ENCODE results near the gene UBE2E2. TPM values are rescaled to one million over a fixed set of nuclear protein-coding genes. Genes with fewer than 3 reads are reported as not detected.

UBE2E2 gene
- polyA plus RNA-seq, 2 donors: 16.6 to 21.0 TPM

- Histone ChIP-seq H3K27ac (ENCODE audit: low read depth in 2 of 2, low read length in 1 of 2) (no peak overlapping the region), H3K36me3 (ENCODE audit: control insufficient read depth in 2 of 2, insufficient read depth in 2 of 2, low read length in 1 of 2) (no peaks in the 10 kb centered on the region), H3K9me3 (ENCODE audit: control insufficient read depth in 2 of 2, insufficient read depth in 1 of 2, low read depth in 1 of 2, low read length in 1 of 2) (no peaks in the 10 kb centered on the region), H3K27me3 (ENCODE audit: control insufficient read depth in 1 of 2, insufficient read depth in 2 of 2, low read length in 2 of 2) (no peaks in the 10 kb centered on the region), H3K4me3 (ENCODE audit: low read depth in 1 of 2, low read length in 2 of 2) (no peak overlapping the region), H3K4me1 (ENCODE audit: control insufficient read depth in 2 of 2, insufficient read depth in 2 of 2, low read length in 1 of 2) (no peaks in the 10 kb centered on the region)
- WGBS, 2 donors: 72 to 79% methylated on average over 3 of the region's 3 CpGs
These were observed 109.7 kb downstream of the UBE2E2 start for GRCh38 chr3:23312866-23313265.

DNA sequence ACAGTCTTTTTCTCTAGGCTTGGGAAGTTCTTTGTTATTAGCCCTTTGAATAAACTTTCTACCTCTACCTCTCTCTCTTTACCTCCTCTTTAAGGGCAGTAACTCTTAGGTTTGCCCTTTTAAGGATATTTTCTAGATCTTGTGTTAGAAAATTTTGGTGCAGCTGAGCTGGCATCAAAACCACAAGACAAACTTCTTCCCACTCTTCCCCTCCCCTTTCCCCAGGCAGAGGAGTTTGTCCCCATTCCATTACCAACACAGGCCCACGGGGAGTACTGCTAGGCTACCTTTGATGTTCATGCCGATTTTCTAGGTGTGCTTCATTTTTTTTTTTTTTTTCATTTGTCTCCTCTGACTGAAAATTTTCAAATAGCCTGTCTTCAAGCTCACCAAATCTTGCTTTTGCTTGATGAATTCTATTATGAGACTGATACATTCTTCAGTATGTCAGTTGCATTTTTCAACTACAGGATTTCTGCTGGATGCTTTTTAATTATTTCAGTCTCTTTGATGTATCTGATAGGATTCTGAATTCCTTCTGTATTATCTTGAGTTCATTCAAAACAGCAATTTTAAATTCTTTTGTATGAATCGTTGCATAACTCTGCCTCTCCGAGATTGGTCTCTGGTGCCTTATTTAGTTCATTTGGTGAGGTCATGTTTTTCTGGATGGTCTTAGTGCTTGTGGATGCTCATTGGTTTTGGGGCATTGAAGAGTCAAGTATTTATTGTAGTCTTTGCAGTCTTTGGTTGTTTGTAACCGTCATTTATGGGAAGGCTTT lies 112.0 kb downstream of the UBE2E2 start:
- Histone ChIP-seq H3K27me3 (ENCODE audit: control insufficient read depth in 1 of 2, insufficient read depth in 2 of 2, low read length in 2 of 2) (no peaks in the 10 kb centered on the region), H3K36me3 (ENCODE audit: control insufficient read depth in 2 of 2, insufficient read depth in 2 of 2, low read length in 1 of 2) (no peaks in the 10 kb centered on the region), H3K27ac (ENCODE audit: low read depth in 2 of 2, low read length in 1 of 2) (no peak overlapping the region), H3K9me3 (ENCODE audit: control insufficient read depth in 2 of 2, insufficient read depth in 1 of 2, low read depth in 1 of 2, low read length in 1 of 2) (no peaks in the 10 kb centered on the region), H3K4me3 (ENCODE audit: low read depth in 1 of 2, low read length in 2 of 2) (no peak overlapping the region), H3K4me1 (ENCODE audit: control insufficient read depth in 2 of 2, insufficient read depth in 2 of 2, low read length in 1 of 2) (no peaks in the 10 kb centered on the region)
- 63 to 76% methylated on average over 5 of the region's 5 CpGs for WGBS, 2 donors

DNA sequence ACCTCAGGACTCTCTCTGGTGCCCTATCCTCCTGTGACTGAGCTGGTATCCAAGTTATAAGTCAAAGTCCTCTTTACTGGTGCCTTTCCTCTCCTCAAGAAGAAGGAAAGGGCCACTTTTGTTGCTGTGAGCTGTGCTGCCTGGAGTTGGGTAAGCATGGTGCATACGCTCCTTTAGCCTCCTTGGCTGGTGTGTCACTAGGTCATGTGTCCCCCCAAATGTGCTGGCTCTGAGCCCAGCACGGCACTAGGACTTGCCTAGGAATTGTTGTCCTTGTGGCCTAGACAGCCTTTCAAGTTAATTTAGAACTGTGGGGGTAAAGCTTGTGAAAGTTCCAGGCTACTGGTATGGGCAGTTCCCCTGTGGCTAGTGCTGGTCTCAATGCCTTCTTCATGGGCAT lies 113.8 kb downstream of the UBE2E2 start:
- peaks cover 0 to 2% of the 10 kb centered on the region in 2 donors for H3K4me1 ChIP-seq (ENCODE audit: control insufficient read depth in 2 of 2, insufficient read depth in 2 of 2, low read length in 1 of 2)
- no peaks in the 10 kb centered on the region for H3K36me3 ChIP-seq (ENCODE audit: control insufficient read depth in 2 of 2, insufficient read depth in 2 of 2, low read length in 1 of 2)
- H3K4me3 ChIP-seq (ENCODE audit: low read depth in 1 of 2, low read length in 2 of 2): no peak overlapping the region
- H3K27me3 ChIP-seq (ENCODE audit: control insufficient read depth in 1 of 2, insufficient read depth in 2 of 2, low read length in 2 of 2): no peaks in the 10 kb centered on the region
- 91 to 96% methylated on average over 2 of the region's 2 CpGs for WGBS, 2 donors
- no peak overlapping the region for H3K27ac ChIP-seq (ENCODE audit: low read depth in 2 of 2, low read length in 1 of 2)
- no peaks in the 10 kb centered on the region for H3K9me3 ChIP-seq (ENCODE audit: control insufficient read depth in 2 of 2, insufficient read depth in 1 of 2, low read depth in 1 of 2, low read length in 1 of 2)

DNA sequence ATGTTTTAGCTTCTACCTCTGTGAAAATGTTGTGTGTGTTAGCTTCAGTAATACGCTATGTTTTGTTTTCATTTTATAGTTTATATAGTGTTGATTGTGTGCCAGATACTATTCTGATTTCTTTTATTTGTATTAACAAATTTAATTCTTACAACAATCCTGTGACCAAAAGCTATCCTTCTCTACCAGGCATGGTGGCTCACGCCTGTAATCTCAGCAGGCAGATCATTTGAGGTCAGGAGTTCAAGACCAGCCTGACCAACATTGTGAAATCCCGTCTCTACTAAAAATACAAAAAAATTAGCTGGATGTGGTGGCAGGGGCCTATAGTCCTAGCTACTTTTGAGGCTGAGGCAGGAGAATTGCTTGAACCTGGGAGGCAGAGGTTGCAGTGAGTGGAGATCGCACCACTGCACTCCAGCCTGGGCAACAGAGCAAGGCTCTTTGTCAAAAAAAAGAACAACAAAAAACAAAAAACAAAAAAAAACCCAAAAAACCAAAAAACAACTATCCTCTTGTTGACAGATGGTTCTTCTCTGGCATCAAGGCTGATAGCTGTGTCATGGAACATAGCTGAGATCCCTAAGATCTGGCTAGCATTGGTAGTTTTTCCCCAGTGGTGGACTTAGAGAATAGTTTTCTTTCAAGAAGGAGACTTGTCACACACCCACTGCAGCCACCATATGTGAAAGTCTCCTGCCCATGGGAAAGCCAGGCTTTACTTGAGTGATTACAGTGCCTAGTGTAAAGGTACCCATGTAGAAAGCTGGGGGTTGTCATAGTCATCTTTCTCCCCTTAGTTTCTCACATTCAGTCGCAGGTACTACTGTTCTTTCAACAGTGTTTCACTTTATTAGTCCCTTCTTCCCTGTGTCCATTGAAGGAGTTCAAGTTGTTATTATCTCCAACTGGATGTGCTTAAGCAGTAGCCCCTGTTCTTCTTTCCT lies 116.5 kb downstream of the UBE2E2 start:
- H3K4me1 ChIP-seq (ENCODE audit: control insufficient read depth in 2 of 2, insufficient read depth in 2 of 2, low read length in 1 of 2): peaks cover 0 to 2% of the 10 kb centered on the region in 2 donors
- H3K36me3 ChIP-seq (ENCODE audit: control insufficient read depth in 2 of 2, insufficient read depth in 2 of 2, low read length in 1 of 2): no peaks in the 10 kb centered on the region
- H3K27me3 ChIP-seq (ENCODE audit: control insufficient read depth in 1 of 2, insufficient read depth in 2 of 2, low read length in 2 of 2): no peaks in the 10 kb centered on the region
- no peak overlapping the region for H3K4me3 ChIP-seq (ENCODE audit: low read depth in 1 of 2, low read length in 2 of 2)
- 88 to 91% methylated on average over 5 of the region's 5 CpGs for WGBS, 2 donors
- no peak overlapping the region for H3K27ac ChIP-seq (ENCODE audit: low read depth in 2 of 2, low read length in 1 of 2)
- H3K9me3 ChIP-seq (ENCODE audit: control insufficient read depth in 2 of 2, insufficient read depth in 1 of 2, low read depth in 1 of 2, low read length in 1 of 2): no peaks in the 10 kb centered on the region

DNA sequence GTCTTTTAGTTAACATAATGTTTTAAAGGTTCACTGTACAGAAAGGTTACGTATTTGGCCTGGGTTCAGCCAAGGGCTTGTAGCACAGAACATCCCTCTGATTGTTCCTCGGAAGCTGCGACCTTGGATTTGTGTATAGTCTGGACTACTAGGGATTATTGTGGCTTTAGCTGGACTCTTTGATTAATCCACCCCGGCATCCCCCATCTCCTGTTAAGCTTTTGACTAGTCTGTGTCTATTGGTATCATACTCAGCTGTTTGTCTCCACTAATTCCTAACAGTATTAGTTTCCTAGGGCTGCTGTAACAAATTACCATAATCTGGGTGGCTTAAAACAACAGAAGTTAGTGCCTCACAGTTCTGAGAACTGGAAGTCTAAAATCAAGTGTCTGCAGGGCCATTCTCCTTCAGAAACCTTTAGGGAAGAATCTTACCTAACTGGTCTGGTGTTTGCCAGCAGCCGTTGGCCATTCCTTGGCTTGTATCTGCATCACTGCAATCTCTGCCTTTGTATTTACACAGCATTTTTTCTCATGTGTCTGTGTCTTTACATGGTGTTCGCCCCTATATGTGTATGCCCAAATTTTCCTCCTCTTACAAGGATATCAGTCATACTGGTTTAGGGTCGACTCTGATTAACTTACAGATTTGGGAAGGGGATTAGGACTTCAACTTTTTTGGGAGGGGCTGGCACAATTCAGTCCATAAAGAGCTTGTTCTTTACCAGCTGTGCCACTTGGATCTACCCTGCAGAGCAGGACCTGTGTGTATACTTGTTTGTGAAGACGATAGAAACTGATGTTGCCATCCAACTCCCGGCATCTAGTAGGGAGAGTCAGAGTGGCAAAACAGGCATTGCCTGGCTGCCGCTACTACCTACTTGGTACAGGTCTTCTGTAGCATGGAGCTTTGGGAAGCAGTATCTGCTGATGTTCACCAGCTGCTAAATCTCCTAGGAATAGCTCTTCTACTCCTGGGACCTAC lies 117.8 kb downstream of the UBE2E2 start:
- no peaks in the 10 kb centered on the region for H3K36me3 ChIP-seq (ENCODE audit: control insufficient read depth in 2 of 2, insufficient read depth in 2 of 2, low read length in 1 of 2)
- no peaks in the 10 kb centered on the region for H3K27me3 ChIP-seq (ENCODE audit: control insufficient read depth in 1 of 2, insufficient read depth in 2 of 2, low read length in 2 of 2)
- peaks cover 0 to 2% of the 10 kb centered on the region in 2 donors for H3K4me1 ChIP-seq (ENCODE audit: control insufficient read depth in 2 of 2, insufficient read depth in 2 of 2, low read length in 1 of 2)
- no peaks in the 10 kb centered on the region for H3K9me3 ChIP-seq (ENCODE audit: control insufficient read depth in 2 of 2, insufficient read depth in 1 of 2, low read depth in 1 of 2, low read length in 1 of 2)
- no peak overlapping the region for H3K27ac ChIP-seq (ENCODE audit: low read depth in 2 of 2, low read length in 1 of 2)
- 74 to 75% methylated on average over 10 of the region's 10 CpGs for WGBS, 2 donors
- H3K4me3 ChIP-seq (ENCODE audit: low read depth in 1 of 2, low read length in 2 of 2): no peak overlapping the region

- no peak overlapping the region for H3K4me3 ChIP-seq (ENCODE audit: low read depth in 1 of 2, low read length in 2 of 2)
- H3K9me3 ChIP-seq (ENCODE audit: control insufficient read depth in 2 of 2, insufficient read depth in 1 of 2, low read depth in 1 of 2, low read length in 1 of 2): no peaks in the 10 kb centered on the region
- 55 to 56% methylated on average over 1 of the region's 1 CpG for WGBS, 2 donors
- H3K36me3 ChIP-seq (ENCODE audit: control insufficient read depth in 2 of 2, insufficient read depth in 2 of 2, low read length in 1 of 2): no peaks in the 10 kb centered on the region
- H3K27ac ChIP-seq (ENCODE audit: low read depth in 2 of 2, low read length in 1 of 2): no peak overlapping the region
- H3K27me3 ChIP-seq (ENCODE audit: control insufficient read depth in 1 of 2, insufficient read depth in 2 of 2, low read length in 2 of 2): no peaks in the 10 kb centered on the region
- H3K4me1 ChIP-seq (ENCODE audit: control insufficient read depth in 2 of 2, insufficient read depth in 2 of 2, low read length in 1 of 2): peaks cover 0 to 2% of the 10 kb centered on the region in 2 donors
These were observed 121.6 kb downstream of the UBE2E2 start for GRCh38 chr3:23324745-23325144.

DNA sequence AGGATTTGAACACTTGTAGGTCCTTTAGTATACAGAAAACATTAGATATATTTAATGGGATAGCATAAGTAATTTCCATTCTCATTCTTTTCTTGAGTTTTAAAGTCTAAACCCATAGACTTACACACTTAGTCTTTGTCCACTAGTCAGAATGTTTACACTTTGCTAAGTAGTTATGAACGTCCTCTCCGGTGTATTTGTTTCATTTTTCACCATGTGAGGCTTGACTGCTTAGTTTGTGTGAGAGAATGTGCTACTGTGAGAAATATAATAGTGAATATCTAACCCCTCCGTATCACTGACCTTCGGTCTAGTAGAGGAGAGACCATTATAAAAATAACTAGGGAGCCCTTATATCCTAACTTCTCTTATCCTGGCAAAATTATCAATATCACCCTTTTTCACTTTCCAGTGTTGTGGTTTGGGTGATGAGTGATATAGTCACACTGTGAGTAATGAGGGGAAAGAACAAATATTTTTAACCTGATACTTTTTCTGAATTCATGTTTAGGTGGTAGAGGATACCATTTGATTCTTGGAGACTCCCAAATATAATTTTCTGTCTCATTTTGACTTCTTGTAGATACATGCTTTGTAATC lies 122.4 kb downstream of the UBE2E2 start:
- Histone ChIP-seq H3K36me3 (ENCODE audit: control insufficient read depth in 2 of 2, insufficient read depth in 2 of 2, low read length in 1 of 2) (no peaks in the 10 kb centered on the region), H3K27me3 (ENCODE audit: control insufficient read depth in 1 of 2, insufficient read depth in 2 of 2, low read length in 2 of 2) (no peaks in the 10 kb centered on the region), H3K4me3 (ENCODE audit: low read depth in 1 of 2, low read length in 2 of 2) (no peak overlapping the region), H3K4me1 (ENCODE audit: control insufficient read depth in 2 of 2, insufficient read depth in 2 of 2, low read length in 1 of 2) (peaks cover 0 to under 1% of the 10 kb centered on the region in 2 donors), H3K27ac (ENCODE audit: low read depth in 2 of 2, low read length in 1 of 2) (no peak overlapping the region), H3K9me3 (ENCODE audit: control insufficient read depth in 2 of 2, insufficient read depth in 1 of 2, low read depth in 1 of 2, low read length in 1 of 2) (no peaks in the 10 kb centered on the region)
- WGBS, 2 donors: 78 to 84% methylated on average over 4 of the region's 4 CpGs

GRCh38 chr3:23329471-23330105 lies 126.5 kb downstream of the UBE2E2 start:
- Histone ChIP-seq H3K4me3 (ENCODE audit: low read depth in 1 of 2, low read length in 2 of 2) (no peak overlapping the region), H3K36me3 (ENCODE audit: control insufficient read depth in 2 of 2, insufficient read depth in 2 of 2, low read length in 1 of 2) (no peaks in the 10 kb centered on the region), H3K27me3 (ENCODE audit: control insufficient read depth in 1 of 2, insufficient read depth in 2 of 2, low read length in 2 of 2) (no peaks in the 10 kb centered on the region), H3K4me1 (ENCODE audit: control insufficient read depth in 2 of 2, insufficient read depth in 2 of 2, low read length in 1 of 2) (no peaks in the 10 kb centered on the region), H3K27ac (ENCODE audit: low read depth in 2 of 2, low read length in 1 of 2) (no peak overlapping the region), H3K9me3 (ENCODE audit: control insufficient read depth in 2 of 2, insufficient read depth in 1 of 2, low read depth in 1 of 2, low read length in 1 of 2) (no peaks in the 10 kb centered on the region)
- 86 to 88% methylated on average over 6 of the region's 6 CpGs for WGBS, 2 donors
